Occipital lobe (tissue), 2 donors: ENCODE results near the gene SPOP. TPM values are rescaled to one million over a fixed set of nuclear protein-coding genes. Genes with fewer than 3 reads are reported as not detected.
A peak's percentile ranks its signal among the peaks of the same experiment; 100 is the strongest.
"Not testable (repeated sequence)": the region's sequence is repeated elsewhere in the genome, so short reads cannot be mapped to it uniquely, and the experiment has no call there.

Experiments used
- DNase-seq: peaks from one replicate; lab custom pipeline; 2025; lab: John Stamatoyannopoulos, UW
- total RNA-seq: library from RNA; depleted of rRNA; stranded (reverse); fragments of >200 nt; gene quantifications from one replicate; pipeline ENCODE4 v1.2.3, GENCODE V29; 2014

The SPOP gene
- 123 TPM for total RNA-seq

- peak; percentile 98 for DNase-seq
Measured at GRCh38 chr17:49677933-49678847, at the start of gene SPOP. SPOP (minus strand) TSS chr17:49678097; CDS start chr17:49622810, 55,287 bp downstream.

GRCh38 chr17:49727380-49727779 lies 49.5 kb upstream of the SPOP start:
- DNase-seq: no peak

DNA sequence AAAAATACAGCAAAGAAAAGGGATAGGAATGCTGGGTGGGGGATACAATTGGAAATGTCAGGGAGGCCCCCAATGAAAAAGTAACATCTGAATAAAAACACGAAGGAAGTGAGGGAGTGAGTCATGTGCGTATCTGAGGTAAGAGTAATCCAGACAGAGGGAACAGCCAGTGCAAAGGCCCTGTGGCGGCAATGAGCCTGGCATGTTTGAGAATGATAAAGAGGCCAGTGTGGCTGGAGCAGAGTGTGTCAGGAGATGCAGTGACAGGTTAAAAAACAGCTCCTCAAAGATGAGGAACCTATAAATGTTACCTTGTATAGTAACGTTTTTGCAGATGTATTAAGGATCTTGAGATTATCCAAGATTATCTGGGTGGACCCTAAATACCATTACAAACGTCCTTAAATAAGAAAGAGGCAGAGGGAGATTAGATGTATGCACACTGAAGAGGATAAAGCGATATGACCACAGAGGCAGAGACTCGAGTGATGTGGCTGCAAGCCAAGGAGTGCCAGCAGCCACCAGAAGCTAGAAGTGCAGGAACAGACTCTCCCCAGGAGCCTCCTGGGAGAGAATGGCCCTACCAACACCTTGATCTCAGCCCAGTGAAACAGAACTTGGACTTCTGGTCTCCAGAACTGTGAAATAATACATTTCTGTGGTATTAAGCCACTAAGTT lies 47.7 kb upstream of the SPOP start:
- no peak for DNase-seq

DNA sequence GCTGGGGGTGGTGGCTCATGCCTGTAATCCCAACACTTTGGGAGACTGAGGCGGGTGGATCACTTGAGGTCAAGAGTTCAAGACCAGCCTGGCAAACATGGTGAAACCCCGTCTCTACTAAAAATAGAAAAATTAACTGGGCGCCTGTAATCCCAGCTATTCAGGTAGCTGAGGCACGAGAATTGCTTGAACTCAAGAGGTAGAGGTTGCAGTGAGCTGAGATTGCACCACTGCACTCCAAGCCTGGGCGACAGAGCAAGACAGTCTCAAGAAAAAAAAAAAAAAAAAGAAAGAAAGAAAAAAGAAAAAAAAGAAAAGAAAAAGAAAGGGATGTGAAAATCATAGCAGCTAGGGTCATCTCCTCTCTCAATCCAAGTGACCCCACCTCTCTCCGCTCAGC lies 46.7 kb upstream of the SPOP start:
- not testable (repeated sequence) for DNase-seq

GRCh38 chr17:49723423-49723822 lies 45.5 kb upstream of the SPOP start:
- DNase-seq: no peak

GRCh38 chr17:49722066-49722465 lies 44.2 kb upstream of the SPOP start:
- no peak for DNase-seq

- no peak for DNase-seq
Measured at GRCh38 chr17:49717371-49717861, 39.5 kb upstream of the SPOP start.

GRCh38 chr17:49716668-49717364 lies 38.9 kb upstream of the SPOP start:
- no peak for DNase-seq

GRCh38 chr17:49715717-49716279 lies 37.9 kb upstream of the SPOP start:
- no peak for DNase-seq

GRCh38 chr17:49715216-49715615 lies 37.3 kb upstream of the SPOP start:
- no peak for DNase-seq

GRCh38 chr17:49708515-49709183 lies 30.8 kb upstream of the SPOP start:
- no peak for DNase-seq

GRCh38 chr17:49707608-49708514 lies 30.0 kb upstream of the SPOP start, which contains the start of gene SLC35B1:
SLC35B1 (minus strand) TSS chr17:49707964; CDS start chr17:49707833, 131 bp downstream.
- DNase-seq: peak; percentile 97

DNA sequence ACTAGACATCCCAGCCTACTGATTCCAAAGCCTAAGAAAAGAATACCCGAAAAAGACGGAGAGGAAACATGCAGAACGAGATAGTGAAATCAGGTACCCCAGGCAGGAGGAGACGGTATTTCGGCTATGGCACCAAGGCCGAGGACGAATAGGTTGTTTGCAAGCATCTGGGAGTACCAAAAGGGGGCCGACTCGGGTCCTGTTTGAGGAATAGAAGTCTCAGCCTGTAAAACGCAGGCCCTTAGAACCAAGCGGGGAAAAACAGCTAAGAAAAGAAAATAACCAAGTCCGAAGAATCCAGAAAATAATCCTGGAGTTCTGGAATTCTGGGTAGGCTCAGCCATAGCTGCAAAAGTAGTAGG lies 29.3 kb upstream of the SPOP start:
- no peak for DNase-seq

GRCh38 chr17:49705254-49705653 lies 27.4 kb upstream of the SPOP start:
- DNase-seq: no peak

- no peak for DNase-seq
Measured at GRCh38 chr17:49703557-49704277, 25.8 kb upstream of the SPOP start.

DNA sequence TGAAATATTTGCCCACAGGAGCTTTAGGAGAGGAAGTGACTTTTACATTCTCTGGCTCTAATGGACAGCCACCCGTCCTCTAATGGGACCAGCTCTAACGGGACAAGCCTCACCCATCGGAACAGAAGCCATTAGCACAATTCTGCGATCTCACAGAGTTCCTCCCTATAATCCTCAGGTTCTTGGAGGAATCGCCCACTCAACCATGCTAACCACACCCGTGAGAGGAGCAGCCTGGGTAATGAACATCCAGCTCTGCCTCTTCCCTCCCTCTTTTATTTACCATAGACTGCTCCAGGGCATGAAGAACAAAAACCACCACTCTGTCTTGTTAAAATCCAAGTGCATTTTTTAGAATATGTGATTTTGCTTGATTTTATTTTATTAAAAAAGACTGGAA lies 23.1 kb upstream of the SPOP start:
- DNase-seq: no peak

GRCh38 chr17:49699966-49700575 lies 22.2 kb upstream of the SPOP start:
- DNase-seq: no peak

GRCh38 chr17:49698005-49698404 lies 20.1 kb upstream of the SPOP start:
- no peak for DNase-seq
